ENCODE data around the gene KIF7. TPM values are rescaled to one million over a fixed set of nuclear protein-coding genes. Genes with fewer than 3 reads are reported as not detected.
"Not testable (repeated sequence)": the region's sequence is repeated elsewhere in the genome, so short reads cannot be mapped to it uniquely, and the experiment has no call there.

The KIF7 gene
- total RNA-seq, 1 experiment from 2014 or later = 8.2 TPM

GRCh38 chr15:89591834-89592233, 63.4 kb downstream of the KIF7 start:
- ChIA-PET POLR2A (interaction anchor here (1.7 kb wide), 1 partner anchor 17 kb away, joined by 6 read pairs; the partner anchor contains the start of gene TICRR), CTCF (no interaction called here)
- Histone ChIP-seq H3K4me3 (ENCODE audit: low read depth, low read length) (no peak overlapping the region), H3K4me1 (no peaks in the 10 kb centered on the region), H3K27me3 (replicated peaks; ENCODE audit: control insufficient read depth, insufficient read depth, low read length) (no peaks in the 10 kb centered on the region), H3K36me3 (ENCODE audit: control insufficient read depth, insufficient read depth, low read length) (no peaks in the 10 kb centered on the region), H3K9me3 (no peaks in the 10 kb centered on the region)
- no peaks in the 10 kb centered on the region for H3K27me3 Mint-ChIP-seq (ENCODE audit: insufficient read depth, unreplicated experiment)
- no TSS peak for BruUV-seq (replicated peaks)
- TF ChIP-seq, protein P1, sequence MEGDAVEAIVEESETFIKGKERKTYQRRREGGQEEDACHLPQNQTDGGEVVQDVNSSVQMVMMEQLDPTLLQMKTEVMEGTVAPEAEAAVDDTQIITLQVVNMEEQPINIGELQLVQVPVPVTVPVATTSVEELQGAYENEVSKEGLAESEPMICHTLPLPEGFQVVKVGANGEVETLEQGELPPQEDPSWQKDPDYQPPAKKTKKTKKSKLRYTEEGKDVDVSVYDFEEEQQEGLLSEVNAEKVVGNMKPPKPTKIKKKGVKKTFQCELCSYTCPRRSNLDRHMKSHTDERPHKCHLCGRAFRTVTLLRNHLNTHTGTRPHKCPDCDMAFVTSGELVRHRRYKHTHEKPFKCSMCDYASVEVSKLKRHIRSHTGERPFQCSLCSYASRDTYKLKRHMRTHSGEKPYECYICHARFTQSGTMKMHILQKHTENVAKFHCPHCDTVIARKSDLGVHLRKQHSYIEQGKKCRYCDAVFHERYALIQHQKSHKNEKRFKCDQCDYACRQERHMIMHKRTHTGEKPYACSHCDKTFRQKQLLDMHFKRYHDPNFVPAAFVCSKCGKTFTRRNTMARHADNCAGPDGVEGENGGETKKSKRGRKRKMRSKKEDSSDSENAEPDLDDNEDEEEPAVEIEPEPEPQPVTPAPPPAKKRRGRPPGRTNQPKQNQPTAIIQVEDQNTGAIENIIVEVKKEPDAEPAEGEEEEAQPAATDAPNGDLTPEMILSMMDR (IDR thresholded peaks at IDR 0.05; ENCODE audit: insufficient read depth in 1 of 2, low read depth in 1 of 2, low read length in 1 of 2, severe bottlenecking in 1 of 2, unreplicated experiment in 1 of 2) = no peak
- H3K9me3 Mint-ChIP-seq (ENCODE audit: unreplicated experiment) = no peaks in the 10 kb centered on the region
- no peak overlapping the region for H3K27ac Mint-ChIP-seq (ENCODE audit: unreplicated experiment)
- peaks cover 6% of the 10 kb centered on the region for H3K4me1 Mint-ChIP-seq (ENCODE audit: low read depth, unreplicated experiment)
- peaks cover 45% of the 10 kb centered on the region for H3K36me3 Mint-ChIP-seq (ENCODE audit: insufficient read depth, unreplicated experiment)
- intact Hi-C loops (cut with micrococcal nuclease; ENCODE audit: unreplicated experiment) = no loop called here
- DNase-seq = no peak
- H3K4me3 Mint-ChIP-seq (ENCODE audit: unreplicated experiment) = no peak overlapping the region

DNA sequence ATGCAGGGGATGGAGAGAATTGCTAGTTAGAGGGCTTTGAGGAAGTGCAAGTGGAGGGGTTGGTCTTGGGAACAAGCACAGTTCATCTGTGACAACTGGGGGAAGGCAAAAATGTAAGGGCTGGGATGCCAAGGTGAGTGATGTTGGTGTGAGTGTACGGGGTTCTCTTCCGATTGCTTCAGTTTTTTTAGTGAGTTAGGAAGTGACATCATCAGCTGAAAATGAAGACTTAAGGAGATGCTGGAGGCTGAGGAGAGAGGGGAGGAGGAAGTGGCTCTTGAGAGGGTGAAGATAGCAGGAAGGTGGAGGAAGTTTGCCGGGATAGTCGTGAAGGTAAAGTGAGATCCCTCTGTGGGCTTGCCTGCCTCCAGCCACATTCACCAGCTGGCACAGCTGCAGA, 67.3 kb downstream of the KIF7 start:
- Mint-ChIP-seq H3K4me1 (ENCODE audit: low read depth, unreplicated experiment) (no peaks in the 10 kb centered on the region), H3K4me3 (ENCODE audit: unreplicated experiment) (no peak overlapping the region), H3K27ac (ENCODE audit: unreplicated experiment) (no peak overlapping the region), H3K36me3 (ENCODE audit: insufficient read depth, unreplicated experiment) (peaks cover 19% of the 10 kb centered on the region), H3K27me3 (ENCODE audit: insufficient read depth, unreplicated experiment) (no peaks in the 10 kb centered on the region), H3K9me3 (ENCODE audit: unreplicated experiment) (no peaks in the 10 kb centered on the region)
- no TSS peak for BruUV-seq (replicated peaks)
- no peaks in the 10 kb centered on the region for H3K27me3 ChIP-seq (replicated peaks; ENCODE audit: control insufficient read depth, insufficient read depth, low read length)
- H3K36me3 ChIP-seq (ENCODE audit: control insufficient read depth, insufficient read depth, low read length) = no peaks in the 10 kb centered on the region; the same call in none of the 2 replicates
- H3K4me3 ChIP-seq (ENCODE audit: low read depth, low read length) = no peak overlapping the region
- ChIA-PET CTCF (no interaction called here), POLR2A (no interaction called here)
- TF ChIP-seq, protein P1 (IDR thresholded peaks at IDR 0.05; ENCODE audit: insufficient read depth in 1 of 2, low read depth in 1 of 2, low read length in 1 of 2, severe bottlenecking in 1 of 2, unreplicated experiment in 1 of 2) = no peak
- intact Hi-C loops (cut with micrococcal nuclease; ENCODE audit: unreplicated experiment) = no loop called here
- H3K9me3 ChIP-seq = no peaks in the 10 kb centered on the region
- no peaks in the 10 kb centered on the region for H3K4me1 ChIP-seq
- DNase-seq = no peak

- H3K4me3 ChIP-seq (ENCODE audit: low read depth, low read length) = no peak overlapping the region
- Mint-ChIP-seq H3K27ac (ENCODE audit: unreplicated experiment) (no peak overlapping the region), H3K9me3 (ENCODE audit: unreplicated experiment) (no peaks in the 10 kb centered on the region), H3K4me3 (ENCODE audit: unreplicated experiment) (no peak overlapping the region), H3K27me3 (ENCODE audit: insufficient read depth, unreplicated experiment) (no peaks in the 10 kb centered on the region), H3K36me3 (ENCODE audit: insufficient read depth, unreplicated experiment) (peaks cover 17% of the 10 kb centered on the region), H3K4me1 (ENCODE audit: low read depth, unreplicated experiment) (no peaks in the 10 kb centered on the region)
- POLR2A ChIA-PET = no interaction called here
- H3K4me1 ChIP-seq = no peaks in the 10 kb centered on the region
- TF ChIP-seq, protein P1 (IDR thresholded peaks at IDR 0.05; ENCODE audit: insufficient read depth in 1 of 2, low read depth in 1 of 2, low read length in 1 of 2, severe bottlenecking in 1 of 2, unreplicated experiment in 1 of 2) = no peak
- H3K36me3 ChIP-seq (ENCODE audit: control insufficient read depth, insufficient read depth, low read length) = no peaks in the 10 kb centered on the region; the same call in none of the 2 replicates
- CTCF ChIA-PET = no interaction called here
- BruUV-seq (replicated peaks) = no TSS peak
- no peak for DNase-seq
- no peaks in the 10 kb centered on the region for H3K27me3 ChIP-seq (replicated peaks; ENCODE audit: control insufficient read depth, insufficient read depth, low read length)
- intact Hi-C loops (cut with micrococcal nuclease; ENCODE audit: unreplicated experiment) = no loop called here
- H3K9me3 ChIP-seq = no peaks in the 10 kb centered on the region
These were observed 68.6 kb downstream of the KIF7 start for GRCh38 chr15:89586651-89587050.

DNA sequence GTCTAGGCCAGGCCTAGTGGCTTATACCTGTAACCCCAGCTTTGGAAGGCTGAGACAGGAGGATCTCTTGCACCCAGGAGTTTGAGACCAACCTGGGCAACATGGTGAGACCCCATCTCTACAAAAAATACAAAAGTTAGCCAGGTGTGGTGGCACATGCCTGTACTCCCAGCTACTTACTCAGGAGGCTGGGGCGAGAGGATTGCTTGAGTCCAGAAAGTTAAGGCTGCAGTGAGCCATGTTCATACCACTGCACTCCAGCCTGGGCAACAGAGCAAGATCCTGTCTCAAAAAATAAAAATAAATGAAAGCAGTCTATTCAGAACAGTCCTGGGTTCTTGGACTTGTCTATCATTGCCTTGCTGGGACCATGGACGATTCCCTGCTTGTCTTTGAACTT, 74.5 kb downstream of the KIF7 start:
- H3K9me3 Mint-ChIP-seq (ENCODE audit: unreplicated experiment); BruUV-seq (replicated peaks); H3K4me3 ChIP-seq (ENCODE audit: low read depth, low read length); POLR2A ChIA-PET; H3K27ac Mint-ChIP-seq (ENCODE audit: unreplicated experiment); H3K4me1 ChIP-seq; CTCF ChIA-PET; H3K4me3 Mint-ChIP-seq (ENCODE audit: unreplicated experiment); H3K36me3 ChIP-seq (ENCODE audit: control insufficient read depth, insufficient read depth, low read length); H3K27me3 ChIP-seq (replicated peaks; ENCODE audit: control insufficient read depth, insufficient read depth, low read length); DNase-seq; H3K27me3 Mint-ChIP-seq (ENCODE audit: insufficient read depth, unreplicated experiment); intact Hi-C loops (cut with micrococcal nuclease; ENCODE audit: unreplicated experiment); H3K9me3 ChIP-seq: not testable (repeated sequence)
- H3K4me1 Mint-ChIP-seq (ENCODE audit: low read depth, unreplicated experiment) = peaks cover 18% of the 10 kb centered on the region
- peaks cover 29% of the 10 kb centered on the region for H3K36me3 Mint-ChIP-seq (ENCODE audit: insufficient read depth, unreplicated experiment)

All from Caco-2 (cell line).